Measurements from ENCODE around the gene WDR93.

Gene WDR93

GRCh38 chr15:89672221-89673164, 18.1 kb upstream of the WDR93 start:
- H3K36me3 ChIP-seq (ENCODE audit: control insufficient read depth in 2 of 2, insufficient read depth in 1 of 2, low read length in 2 of 2) = no peaks in the 10 kb centered on the region
- H3K9me3 ChIP-seq (ENCODE audit: control insufficient read depth, insufficient read depth, low read depth, low read length) = no peaks in the 10 kb centered on the region
- ChIA-PET CTCF (interaction anchor here (0.5 to 5.0 kb wide), 13 partner anchors 9 to 97 kb away, joined by 3 to 31 read pairs (median 4); partner anchors contain the start of gene TICRR), POLR2A (no interaction called here)
- H3K4me3 ChIP-seq (ENCODE audit: low read depth, low read length) = no peak overlapping the region
- H3K4me1 ChIP-seq (ENCODE audit: control insufficient read depth, insufficient read depth, low read length) = no peaks in the 10 kb centered on the region
- no peak overlapping the region for H3K27ac ChIP-seq (ENCODE audit: extremely low read depth, low read depth, low read length)
- TF ChIP-seq ZNF473 (tag by site-specific recombination; IDR thresholded peaks at IDR 0.05) (no peak), ZSCAN16 (tag by site-specific recombination; IDR thresholded peaks at IDR 0.05) (no peak), ZNF768 (tag by site-specific recombination; IDR thresholded peaks at IDR 0.05) (no peak), ZNF639 (tag by site-specific recombination; IDR thresholded peaks at IDR 0.05) (no peak), ZNF335 (tag by site-specific recombination; conservative IDR thresholded peaks at IDR 0.05) (peak; percentile 43; the same call in 1 of the 2 replicates), ZIC2 (tag by site-specific recombination; IDR thresholded peaks at IDR 0.05) (no peak)

- no peak overlapping the region for H3K4me3 ChIP-seq (ENCODE audit: low read depth, low read length)
- H3K9me3 ChIP-seq (ENCODE audit: control insufficient read depth, insufficient read depth, low read depth, low read length) = no peaks in the 10 kb centered on the region
- H3K27ac ChIP-seq (ENCODE audit: extremely low read depth, low read depth, low read length) = no peak overlapping the region
- CTCF ChIA-PET = interaction anchor here (0.5 to 5.0 kb wide), 13 partner anchors 8 to 98 kb away, joined by 3 to 31 read pairs (median 4); partner anchors contain the start of gene TICRR
- H3K36me3 ChIP-seq (ENCODE audit: control insufficient read depth in 2 of 2, insufficient read depth in 1 of 2, low read length in 2 of 2) = no peaks in the 10 kb centered on the region
- 0 out of 2 replicates have a peak, but pooled peaks have one; percentile 12 for TF ChIP-seq ZNF335 (tag by site-specific recombination; conservative IDR thresholded peaks at IDR 0.05)
- TF ChIP-seq ZNF221 (tag by site-specific recombination; IDR thresholded peaks at IDR 0.05; ENCODE audit: borderline replicate concordance) = no peak
- peak; percentile 46 for TF ChIP-seq CTCF (tag by site-specific recombination; IDR thresholded peaks at IDR 0.05)
- POLR2A ChIA-PET = interaction anchor here (0.8 kb wide), 1 partner anchor 98 kb away, joined by 4 read pairs; the partner anchor contains the start of gene TICRR
- H3K4me1 ChIP-seq (ENCODE audit: control insufficient read depth, insufficient read depth, low read length) = no peaks in the 10 kb centered on the region
These were observed 17.5 kb upstream of the WDR93 start for GRCh38 chr15:89673165-89673512.

GRCh38 chr15:89674526-89674925, 16.1 kb upstream of the WDR93 start:
- H3K4me3 ChIP-seq (ENCODE audit: low read depth, low read length) = no peak overlapping the region
- H3K4me1 ChIP-seq (ENCODE audit: control insufficient read depth, insufficient read depth, low read length) = no peaks in the 10 kb centered on the region
- POLR2A ChIA-PET = no interaction called here
- CTCF ChIA-PET = interaction anchor here (2.3 to 5.0 kb wide), 3 partner anchors 12 to 27 kb away, joined by 12 to 31 read pairs (median 15); no protein-coding TSS in a partner anchor
- H3K27ac ChIP-seq (ENCODE audit: extremely low read depth, low read depth, low read length) = no peak overlapping the region
- no peaks in the 10 kb centered on the region for H3K9me3 ChIP-seq (ENCODE audit: control insufficient read depth, insufficient read depth, low read depth, low read length)
- no peaks in the 10 kb centered on the region for H3K36me3 ChIP-seq (ENCODE audit: control insufficient read depth in 2 of 2, insufficient read depth in 1 of 2, low read length in 2 of 2)
- TF ChIP-seq ZSCAN23 (tag by site-specific recombination; IDR thresholded peaks at IDR 0.05) = no peak
- no peak for TF ChIP-seq ZNF248 (tag by site-specific recombination; IDR thresholded peaks at IDR 0.05)
- TF ChIP-seq ZNF175 (tag by site-specific recombination; IDR thresholded peaks at IDR 0.05) = no peak
- TF ChIP-seq ELK4 (IDR thresholded peaks at IDR 0.05; ENCODE audit: borderline replicate concordance, low read depth, low read length) = no peak
- TF ChIP-seq ZNF777 (tag by site-specific recombination; IDR thresholded peaks at IDR 0.05; ENCODE audit: borderline replicate concordance) = no peak
- no peak for TF ChIP-seq TSHZ1 (tag by site-specific recombination; IDR thresholded peaks at IDR 0.05; ENCODE audit: borderline replicate concordance)
- TF ChIP-seq ZNF214 (tag by site-specific recombination; IDR thresholded peaks at IDR 0.05; ENCODE audit: borderline replicate concordance) = no peak
- TF ChIP-seq ZNF18 (tag by site-specific recombination; IDR thresholded peaks at IDR 0.05) = no peak
- no peak for TF ChIP-seq ZNF202 (tag by site-specific recombination; IDR thresholded peaks at IDR 0.05; ENCODE audit: borderline replicate concordance)
- TF ChIP-seq KLF9 (tag by site-specific recombination; IDR thresholded peaks at IDR 0.05; ENCODE audit: low read depth) = no peak
- TF ChIP-seq ZNF433 (tag by site-specific recombination; IDR thresholded peaks at IDR 0.05; ENCODE audit: low read depth) = no peak
- no peak for TF ChIP-seq KLF10 (tag by site-specific recombination; IDR thresholded peaks at IDR 0.05)
